Measurements from ENCODE around the gene TTC7B. TPM values are rescaled to one million over a fixed set of nuclear protein-coding genes. Genes with fewer than 3 reads are reported as not detected.

Gene TTC7B
- total RNA-seq, 1 donor from 2014 or later = 46.0 TPM

GRCh38 chr14:90697132-90697531 lies 119.1 kb downstream of the TTC7B start:
- Histone ChIP-seq H3K4me3 (ENCODE audit: low read depth, low read length) (no peak overlapping the region), H3K36me3 (ENCODE audit: control insufficient read depth, insufficient read depth, low read length) (no peaks in the 10 kb centered on the region), H3K27me3 (ENCODE audit: control insufficient read depth, insufficient read depth, low read length) (no peaks in the 10 kb centered on the region)
- TF ChIP-seq CTCF (IDR thresholded peaks at IDR 0.05; ENCODE audit: insufficient read depth, low read length, poor library complexity, severe bottlenecking) = no peak
- no peak for DNase-seq (ENCODE audit: low read depth)

- no peak overlapping the region for H3K4me3 ChIP-seq (ENCODE audit: low read depth, low read length)
Measured at GRCh38 chr14:90696720-90697119, 119.5 kb downstream of the TTC7B start.

GRCh38 chr14:90695997-90696660 lies 120.1 kb downstream of the TTC7B start:
- no peaks in the 10 kb centered on the region for H3K27me3 ChIP-seq (ENCODE audit: control insufficient read depth, insufficient read depth, low read length)
- DNase-seq (ENCODE audit: low read depth) = no peak
- no peak for TF ChIP-seq CTCF (IDR thresholded peaks at IDR 0.05; ENCODE audit: insufficient read depth, low read length, poor library complexity, severe bottlenecking)
- H3K4me3 ChIP-seq (ENCODE audit: low read depth, low read length) = no peak overlapping the region
- H3K36me3 ChIP-seq (ENCODE audit: control insufficient read depth, insufficient read depth, low read length) = no peaks in the 10 kb centered on the region

More at GRCh38 chr14:90696720-90697119, 119.5 kb downstream of the TTC7B start:
- Histone ChIP-seq H3K36me3 (ENCODE audit: control insufficient read depth, insufficient read depth, low read length) (no peaks in the 10 kb centered on the region), H3K27me3 (ENCODE audit: control insufficient read depth, insufficient read depth, low read length) (no peaks in the 10 kb centered on the region)
- no peak for TF ChIP-seq CTCF (IDR thresholded peaks at IDR 0.05; ENCODE audit: insufficient read depth, low read length, poor library complexity, severe bottlenecking)
- no peak for DNase-seq (ENCODE audit: low read depth)

GRCh38 chr14:90693413-90693812 lies 122.8 kb downstream of the TTC7B start:
- Histone ChIP-seq H3K4me3 (ENCODE audit: low read depth, low read length) (no peak overlapping the region), H3K36me3 (ENCODE audit: control insufficient read depth, insufficient read depth, low read length) (no peaks in the 10 kb centered on the region), H3K27me3 (ENCODE audit: control insufficient read depth, insufficient read depth, low read length) (no peaks in the 10 kb centered on the region)
- TF ChIP-seq CTCF (IDR thresholded peaks at IDR 0.05; ENCODE audit: insufficient read depth, low read length, poor library complexity, severe bottlenecking) = no peak
- DNase-seq (ENCODE audit: low read depth) = no peak

DNA sequence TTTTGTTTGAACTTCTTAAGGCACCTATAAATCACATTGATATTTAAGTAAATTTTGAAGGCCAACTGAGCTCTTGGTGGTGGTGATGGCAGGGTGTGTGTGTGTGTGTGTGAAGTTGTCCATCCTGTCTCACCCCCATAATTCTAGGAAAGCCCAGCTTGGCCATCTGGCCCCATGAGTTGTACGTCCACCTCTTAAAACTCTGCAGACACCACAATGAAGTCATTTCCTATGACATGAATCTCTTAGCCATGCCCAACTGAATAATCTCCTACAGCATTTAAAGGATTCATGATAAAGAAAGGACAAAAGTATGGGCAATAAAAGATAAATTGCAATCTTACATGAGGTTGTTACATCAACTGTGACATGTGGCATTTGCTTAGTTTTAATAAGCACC lies 123.4 kb downstream of the TTC7B start:
- no peak for TF ChIP-seq CTCF (IDR thresholded peaks at IDR 0.05; ENCODE audit: insufficient read depth, low read length, poor library complexity, severe bottlenecking)
- DNase-seq (ENCODE audit: low read depth) = no peak
- Histone ChIP-seq H3K4me3 (ENCODE audit: low read depth, low read length) (no peak overlapping the region), H3K27me3 (ENCODE audit: control insufficient read depth, insufficient read depth, low read length) (no peaks in the 10 kb centered on the region), H3K36me3 (ENCODE audit: control insufficient read depth, insufficient read depth, low read length) (no peaks in the 10 kb centered on the region)

GRCh38 chr14:90692061-90692460 lies 124.2 kb downstream of the TTC7B start:
- no peaks in the 10 kb centered on the region for H3K36me3 ChIP-seq (ENCODE audit: control insufficient read depth, insufficient read depth, low read length)
- TF ChIP-seq CTCF (IDR thresholded peaks at IDR 0.05; ENCODE audit: insufficient read depth, low read length, poor library complexity, severe bottlenecking) = no peak
- H3K27me3 ChIP-seq (ENCODE audit: control insufficient read depth, insufficient read depth, low read length) = no peaks in the 10 kb centered on the region
- DNase-seq (ENCODE audit: low read depth) = no peak
- no peak overlapping the region for H3K4me3 ChIP-seq (ENCODE audit: low read depth, low read length)
